Adrenal gland (tissue), 5 donors: ENCODE results near the gene SGO2.

Experiments
- CTCF ChIP-seq, 6 experiments: fragments of 450-650 bp in 4 of 6; fragments of 200-600 bp in 2 of 6; sonication (generic) in 1 of 6; IDR thresholded peaks; 1 replicate in 5 of 6; 2 replicates in 1 of 6; pipeline versions ENCODE4 v1.5.1 to v1.8.0; 2016 to 2021; ENCODE audit warnings: antibody characterized with exemption in 6 of 6, mild to moderate bottlenecking in 2 of 6, moderate library complexity in 1 of 6
- POLR2A ChIP-seq, 2 donors: fragments of 450-650 bp; IDR thresholded peaks; one replicate each; pipeline ENCODE4 v1.6.1; 2017; ENCODE audit warnings: antibody characterized with exemption in 2 of 2, mild to moderate bottlenecking in 2 of 2, moderate library complexity in 1 of 2
- donor health status: DM: no; HTN: no; CAD: no.

GRCh38 chr2:200596774-200597570, 71.0 kb downstream of the SGO2 start:
- TF ChIP-seq CTCF (IDR thresholded peaks at IDR 0.05) (no peak), POLR2A (IDR thresholded peaks at IDR 0.05) (no peak)
